GM23338 (cell line): ENCODE measurements around the gene OR11H7. TPM values are rescaled to one million over a fixed set of nuclear protein-coding genes. Genes with fewer than 3 reads are reported as not detected.

Source experiments
- ATAC-seq: fragments of 200-7000 bp; cut with Tn5 transposase; 3 replicates; pipeline ENCODE4 v1.9.1; 2020
- DNase-seq: peaks from one replicate; pipeline ENCODE4 v3.0.0-alpha.2; 2015; ENCODE audit warnings: low spot score
- H2AFZ ChIP-seq: fragments of 200-600 bp; sonication (generic); 2 replicates; pipeline ENCODE4 v1.8.0; 2016; ENCODE audit warnings: antibody characterized with exemption, mild to moderate bottlenecking, moderate library complexity
- H3F3A ChIP-seq: fragments of 200-600 bp; sonication (generic); replicated peaks from 2 replicates; pipeline ENCODE4 v1.8.0; 2017; ENCODE audit warnings: antibody characterized with exemption, mixed run types, low read depth
- H3K27ac ChIP-seq: fragments of 200-600 bp; sonication (generic); 2 replicates; pipeline ENCODE4 v1.6.1; 2016; ENCODE audit warnings: low read depth
- H3K27me3 ChIP-seq: fragments of 200-600 bp; sonication (generic); 2 replicates; pipeline ENCODE4 v1.8.0; 2016; ENCODE audit warnings: mild to moderate bottlenecking, mixed run types, moderate library complexity; ENCODE audit not compliant: insufficient read depth
- H3K36me3 ChIP-seq: fragments of 200-600 bp; sonication (generic); 2 replicates; pipeline ENCODE4 v1.8.0; 2016; ENCODE audit warnings: mild to moderate bottlenecking; ENCODE audit not compliant: insufficient read depth
- H3K4me1 ChIP-seq: fragments of 200-600 bp; sonication (generic); 2 replicates; pipeline ENCODE4 v1.8.0; 2016; ENCODE audit warnings: mild to moderate bottlenecking, moderate library complexity; ENCODE audit not compliant: insufficient read depth
- H3K4me2 ChIP-seq: fragments of 200-600 bp; sonication (generic); 2 replicates; pipeline ENCODE4 v1.7.1; 2017; ENCODE audit warnings: mixed run types
- H3K4me3 ChIP-seq: fragments of 200-600 bp; sonication (generic); 2 replicates; pipeline ENCODE4 v1.6.1; 2016; ENCODE audit warnings: mixed run types
- H3K79me2 ChIP-seq: fragments of 200-600 bp; sonication (generic); replicated peaks from 2 replicates; pipeline ENCODE4 v1.8.0; 2017; ENCODE audit warnings: mild to moderate bottlenecking; ENCODE audit not compliant: insufficient read depth
- H3K9me2 ChIP-seq: fragments of 200-600 bp; sonication (generic); 2 replicates; pipeline ENCODE4 v1.8.0; 2017; ENCODE audit not compliant: insufficient read depth
- H4K20me1 ChIP-seq: fragments of 200-600 bp; sonication (generic); replicated peaks from 2 replicates; pipeline ENCODE4 v1.8.0; 2017; ENCODE audit warnings: mild to moderate bottlenecking; ENCODE audit not compliant: insufficient read depth
- H3K27ac Mint-ChIP-seq: 2 replicates; pipeline ENCODE4 v1.8.0; 2020; ENCODE audit warnings: inconsistent platforms, mild to moderate bottlenecking, moderate library complexity, mixed read lengths
- H3K27me3 Mint-ChIP-seq: 3 replicates; pipeline ENCODE4 v1.8.0; 2022; ENCODE audit warnings: low read depth, mild to moderate bottlenecking, moderate library complexity, mixed read lengths, inconsistent platforms; ENCODE audit not compliant: insufficient read depth, poor library complexity
- H3K36me3 Mint-ChIP-seq: 3 replicates; pipeline ENCODE4 v1.8.0; 2021; ENCODE audit warnings: low read depth, mild to moderate bottlenecking, inconsistent platforms, moderate library complexity, mixed read lengths
- H3K4me1 Mint-ChIP-seq: 3 replicates; pipeline ENCODE4 v1.8.0; 2020; ENCODE audit warnings: mild to moderate bottlenecking, inconsistent platforms, mixed read lengths
- H3K4me3 Mint-ChIP-seq: 3 replicates; pipeline ENCODE4 v1.8.0; 2021; ENCODE audit warnings: moderate library complexity, mild to moderate bottlenecking, inconsistent platforms, mixed read lengths
- H3K9me3 Mint-ChIP-seq: 3 replicates; pipeline ENCODE4 v1.8.0; 2020; ENCODE audit warnings: moderate library complexity, mild to moderate bottlenecking, inconsistent platforms, mixed read lengths
- CTCF ChIP-seq, 2 experiments: fragments of 200-600 bp in 1 of 2; sonication (generic) in 1 of 2; conservative IDR thresholded peaks; 2 replicates each; pipeline versions ENCODE4 v1.5.1 to v1.6.1; 2016 to 2017; ENCODE audit warnings: antibody characterized with exemption in 2 of 2, low read depth in 2 of 2, mild to moderate bottlenecking in 2 of 2, moderate library complexity in 1 of 2
- JUNB ChIP-seq: IDR thresholded peaks from one replicate; pipeline ENCODE4 v1.6.1; 2016; ENCODE audit warnings: antibody characterized with exemption; ENCODE audit not compliant: unreplicated experiment
- POLR2AphosphoS5 ChIP-seq: IDR thresholded peaks from 2 replicates; pipeline ENCODE4 v1.6.1; 2016; ENCODE audit warnings: antibody characterized with exemption, low read depth
- REST ChIP-seq: IDR thresholded peaks from one replicate; pipeline ENCODE4 v1.6.1; 2018; ENCODE audit warnings: antibody characterized with exemption; ENCODE audit not compliant: unreplicated experiment
- STAT1 ChIP-seq: IDR thresholded peaks from one replicate; pipeline ENCODE4 v1.6.1; 2016; ENCODE audit warnings: antibody characterized with exemption; ENCODE audit not compliant: unreplicated experiment
- ZNF331 ChIP-seq: fragments of 250-450 bp; sonication (Bioruptor Pico); IDR thresholded peaks from 2 replicates; pipeline ENCODE4 v1.5.0; 2020; ENCODE audit warnings: low read depth, mild to moderate bottlenecking, moderate library complexity
- ZNF462 ChIP-seq: fragments of 250-450 bp; sonication (Bioruptor Pico); IDR thresholded peaks from 2 replicates; pipeline ENCODE4 v1.5.0; 2020; ENCODE audit warnings: mild to moderate bottlenecking, moderate library complexity
- polyA plus RNA-seq: library from polyadenylated mRNA; unstranded; fragments of >200 nt; fragmentation: Nextera tagmentation; extraction: Ambion mirVana; gene quantifications from 2 replicates; pipeline ENCODE4 v1.2.1, GENCODE V29; 2016
- total RNA-seq: library from RNA; depleted of rRNA; stranded (reverse); fragments of >200 nt; shearing (Covaris generic); gene quantifications from 2 replicates; pipeline ENCODE4 v1.2.3, GENCODE V29; 2014

OR11H7 gene
- total and polyA plus RNA-seq, 2 experiments from 2014 or later = not detected

DNA sequence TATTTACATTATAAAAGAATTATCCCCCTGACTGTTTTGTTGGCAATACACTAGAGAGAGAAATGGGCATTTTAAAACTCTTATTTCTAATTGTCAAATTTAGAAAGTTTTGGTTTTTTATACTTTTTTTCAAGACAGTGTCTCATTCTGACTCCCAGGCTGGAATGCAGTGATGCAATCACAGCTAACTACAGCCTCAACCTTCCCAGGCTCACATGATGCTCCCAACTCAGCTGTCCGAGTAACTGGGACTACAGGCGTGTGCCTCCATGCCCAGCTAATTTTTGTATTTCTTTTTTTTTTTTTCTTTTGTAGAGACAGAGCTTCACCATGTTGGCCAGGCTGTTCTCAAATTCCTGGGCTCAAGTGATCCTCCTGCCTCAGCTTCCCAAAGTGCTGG is 13.6 kb upstream of the OR11H7 start:
- H3F3A ChIP-seq = no peaks in the 10 kb centered on the region
- H3K4me3 ChIP-seq = no peak overlapping the region
- DNase-seq (no peak), ATAC-seq (no peak)
- peaks cover 16% of the 10 kb centered on the region for H3K36me3 Mint-ChIP-seq
- TF ChIP-seq JUNB (no peak), ZNF462 (CRISPR knock-in tag) (no peak), CTCF (conservative IDR thresholded peaks at IDR 0.05; ENCODE audit: low read depth in 2 of 2) (no peak), STAT1 (no peak), REST (no peak), POLR2AphosphoS5 (no peak), ZNF331 (no peak)
- H3K4me3 Mint-ChIP-seq = no peak overlapping the region
- H3K27me3 ChIP-seq = 0 out of 2 replicates have a peak, but pooled peaks cover 3% of the 10 kb centered on the region
- no peaks in the 10 kb centered on the region for H3K4me1 Mint-ChIP-seq
- H3K27me3 Mint-ChIP-seq = peaks cover 2% of the 10 kb centered on the region
- H4K20me1 ChIP-seq = no peaks in the 10 kb centered on the region
- H3K4me1 ChIP-seq = no peaks in the 10 kb centered on the region
- no peak overlapping the region for H2AFZ ChIP-seq
- H3K9me3 Mint-ChIP-seq = peaks cover 89% of the 10 kb centered on the region
- no peak overlapping the region for H3K27ac ChIP-seq
- H3K27ac Mint-ChIP-seq = no peak overlapping the region
- H3K79me2 ChIP-seq = no peaks in the 10 kb centered on the region
- H3K4me2 ChIP-seq = no peak overlapping the region
- no peaks in the 10 kb centered on the region for H3K9me2 ChIP-seq
- H3K36me3 ChIP-seq = peaks cover 10% of the 10 kb centered on the region; the same call in 1 of the 2 replicates
